GM23248 (cell line): ENCODE data around the gene ZNRD2. TPM values are rescaled to one million over a fixed set of nuclear protein-coding genes. Genes with fewer than 3 reads are reported as not detected.

Source experiments
- DNase-seq: peaks from one replicate; pipeline ENCODE4 v3.0.0-alpha.2; 2015
- H2AFZ ChIP-seq: fragments of 200-600 bp; sonication (generic); 2 replicates; pipeline ENCODE4 v1.6.1; 2016; ENCODE audit warnings: antibody characterized with exemption
- H3F3A ChIP-seq: fragments of 200-600 bp; sonication (generic); 2 replicates; pipeline ENCODE4 v1.6.1; 2016; ENCODE audit warnings: mild to moderate bottlenecking, antibody characterized with exemption, mixed run types; ENCODE audit not compliant: insufficient read depth
- H3K27ac ChIP-seq: fragments of 200-600 bp; sonication (generic); 2 replicates; pipeline ENCODE4 v1.5.1; 2016; ENCODE audit warnings: mild to moderate bottlenecking
- H3K27me3 ChIP-seq: fragments of 200-600 bp; sonication (generic); replicated peaks from 2 replicates; pipeline ENCODE4 v1.6.1; 2016; ENCODE audit warnings: mild to moderate bottlenecking; ENCODE audit not compliant: insufficient read depth
- H3K36me3 ChIP-seq: fragments of 200-600 bp; sonication (generic); 2 replicates; pipeline ENCODE4 v1.6.1; 2016; ENCODE audit warnings: low read depth, mild to moderate bottlenecking
- H3K4me1 ChIP-seq: fragments of 200-600 bp; sonication (generic); 2 replicates; pipeline ENCODE4 v1.6.1; 2016; ENCODE audit warnings: mild to moderate bottlenecking; ENCODE audit not compliant: insufficient read depth
- H3K4me2 ChIP-seq: fragments of 200-600 bp; sonication (generic); one replicate; pipeline ENCODE4 v1.6.1; 2016; ENCODE audit warnings: mild to moderate bottlenecking; ENCODE audit not compliant: unreplicated experiment
- H3K4me3 ChIP-seq: fragments of 200-600 bp; sonication (generic); 2 replicates; pipeline ENCODE4 v1.5.1; 2016; ENCODE audit warnings: mild to moderate bottlenecking
- H3K79me2 ChIP-seq: fragments of 200-600 bp; sonication (generic); 2 replicates; pipeline ENCODE4 v1.6.1; 2016; ENCODE audit warnings: mild to moderate bottlenecking; ENCODE audit not compliant: insufficient read depth
- H3K9ac ChIP-seq: fragments of 200-600 bp; sonication (generic); 2 replicates; pipeline ENCODE4 v1.6.1; 2016; ENCODE audit warnings: mild to moderate bottlenecking
- H3K9me2 ChIP-seq: fragments of 200-600 bp; sonication (generic); 2 replicates; pipeline ENCODE4 v1.6.1; 2016; ENCODE audit warnings: mixed run types, mild to moderate bottlenecking, moderate library complexity; ENCODE audit not compliant: insufficient read depth
- H3K9me3 ChIP-seq: fragments of 200-600 bp; sonication (generic); one replicate; pipeline ENCODE4 v1.6.1; 2017; ENCODE audit warnings: low read depth
- H4K20me1 ChIP-seq: fragments of 200-600 bp; sonication (generic); 2 replicates; pipeline ENCODE4 v1.6.0; 2016; ENCODE audit not compliant: insufficient read depth
- EZH2 ChIP-seq: fragments of 200-600 bp; sonication (generic); IDR thresholded peaks from 2 replicates; pipeline ENCODE4 v1.6.1; 2018; ENCODE audit warnings: antibody characterized with exemption, mild to moderate bottlenecking; ENCODE audit not compliant: insufficient read depth, poor library complexity, severe bottlenecking
- EZH2phosphoT487 ChIP-seq: fragments of 200-600 bp; sonication (generic); IDR thresholded peaks from 2 replicates; pipeline ENCODE4 v1.6.1; 2018; ENCODE audit warnings: antibody characterized with exemption, moderate library complexity, mild to moderate bottlenecking, low read depth; ENCODE audit not compliant: insufficient read depth
- WGBS, 2 experiments: methylation state at CpG; one replicate each; pipeline ENCODE4 v1.1.6; 2015 to 2017; ENCODE audit warnings: low lambda C conversion rate in 2 of 2, low coverage in 1 of 2; ENCODE audit errors: missing lambda C conversion rate in 2 of 2; 5-methylcytosine and 5-hydroxymethylcytosine counted together
- in situ Hi-C: fragments of 300-500 bp; cut with MboI; formaldehyde crosslinking; loops from 2 replicates; pipeline ENCODE4 v1.15.0; 2020
- polyA plus RNA-seq: library from polyadenylated mRNA; unstranded; fragments of >200 nt; fragmentation: Nextera tagmentation; extraction: Ambion mirVana; gene quantifications from 2 replicates; pipeline ENCODE4 v1.2.1, GENCODE V29; 2016
- total RNA-seq: library from RNA; depleted of rRNA; stranded (reverse); fragments of >200 nt; shearing (Covaris generic); gene quantifications from 2 replicates; pipeline ENCODE4 v1.2.3, GENCODE V29; 2014

ZNRD2 gene
- total and polyA plus RNA-seq, 2 experiments from 2014 or later = 54.5 to 74.9 TPM

DNA sequence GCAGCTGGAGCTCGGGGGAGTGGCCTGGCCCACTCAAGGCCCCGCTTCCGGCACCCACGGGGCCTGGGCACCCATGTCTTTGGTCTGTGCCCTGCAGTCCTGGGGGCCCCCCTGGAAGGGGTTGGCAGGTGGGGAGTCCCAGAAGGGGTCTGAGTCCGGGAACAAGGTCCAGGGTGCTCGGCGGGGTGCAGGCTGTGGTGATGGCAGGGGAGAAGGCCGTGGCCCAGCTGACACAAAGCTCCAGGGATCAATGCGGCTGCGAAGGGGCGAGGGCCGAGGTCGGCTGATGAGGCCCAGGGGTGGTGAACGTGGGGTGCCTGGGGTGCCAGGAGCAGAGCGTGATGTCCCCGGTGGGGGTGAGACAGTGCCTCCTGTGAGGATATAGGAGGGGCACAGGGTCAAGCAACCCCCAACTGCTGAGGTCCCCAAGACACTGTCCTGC is 28.0 kb downstream of the ZNRD2 start:
- Histone ChIP-seq H3F3A (peaks cover 9% of the 10 kb centered on the region; the same call in 1 of the 2 replicates), H2AFZ (no peak overlapping the region), H3K79me2 (no peaks in the 10 kb centered on the region), H3K9me2 (no peaks in the 10 kb centered on the region), H4K20me1 (no peaks in the 10 kb centered on the region), H3K4me3 (no peak overlapping the region), H3K4me2 (no peak overlapping the region), H3K9ac (no peak overlapping the region), H3K27ac (no peak overlapping the region), H3K36me3 (no peaks in the 10 kb centered on the region; the same call in 1 of the 2 replicates), H3K4me1 (no peaks in the 10 kb centered on the region), H3K9me3 (no peaks in the 10 kb centered on the region), H3K27me3 (no peaks in the 10 kb centered on the region)
- TF ChIP-seq EZH2 (no peak), EZH2phosphoT487 (no peak)
- no peak for DNase-seq
- in situ Hi-C loops = no loop called here
- 93 to 97% methylated on average over 7 to 16 of the region's 16 CpGs for WGBS, 2 experiments

GRCh38 chr11:65599216-65599954 is 29.1 kb downstream of the ZNRD2 start:
- WGBS, 2 experiments = 88 to 90% methylated on average over 32 to 49 of the region's 49 CpGs
- in situ Hi-C loops = no loop called here
- DNase-seq = no peak
- Histone ChIP-seq H3K9me2 (no peaks in the 10 kb centered on the region), H3F3A (peaks cover 5% of the 10 kb centered on the region; the same call in 1 of the 2 replicates), H3K79me2 (no peaks in the 10 kb centered on the region), H3K9ac (no peak overlapping the region), H3K9me3 (no peaks in the 10 kb centered on the region), H3K4me2 (no peak overlapping the region), H3K27ac (no peak overlapping the region), H4K20me1 (no peaks in the 10 kb centered on the region), H3K27me3 (no peaks in the 10 kb centered on the region), H3K4me3 (no peak overlapping the region), H3K4me1 (no peaks in the 10 kb centered on the region), H3K36me3 (peaks cover 6% of the 10 kb centered on the region; the same call in 1 of the 2 replicates), H2AFZ (no peak overlapping the region)
- TF ChIP-seq EZH2phosphoT487 (no peak), EZH2 (no peak)

- peaks cover 11% of the 10 kb centered on the region; the same call in 1 of the 2 replicates for H3K36me3 ChIP-seq
- in situ Hi-C loops = no loop called here
- no peaks in the 10 kb centered on the region for H4K20me1 ChIP-seq
- DNase-seq = no peak
- 98 to 100% methylated on average over 6 of the region's 6 CpGs for WGBS, 2 experiments
- no peaks in the 10 kb centered on the region for H3K79me2 ChIP-seq
- no peaks in the 10 kb centered on the region for H3F3A ChIP-seq
- H3K4me3 ChIP-seq = no peak overlapping the region
- no peak overlapping the region for H2AFZ ChIP-seq
- no peak overlapping the region for H3K27ac ChIP-seq
- H3K4me1 ChIP-seq = no peaks in the 10 kb centered on the region
- H3K27me3 ChIP-seq = no peaks in the 10 kb centered on the region
- TF ChIP-seq EZH2 = no peak
- TF ChIP-seq EZH2phosphoT487 = no peak
- no peaks in the 10 kb centered on the region for H3K9me3 ChIP-seq
- H3K9me2 ChIP-seq = no peaks in the 10 kb centered on the region
- no peak overlapping the region for H3K9ac ChIP-seq
- no peak overlapping the region for H3K4me2 ChIP-seq
Measured at GRCh38 chr11:65599955-65600246, 29.6 kb downstream of the ZNRD2 start.

DNA sequence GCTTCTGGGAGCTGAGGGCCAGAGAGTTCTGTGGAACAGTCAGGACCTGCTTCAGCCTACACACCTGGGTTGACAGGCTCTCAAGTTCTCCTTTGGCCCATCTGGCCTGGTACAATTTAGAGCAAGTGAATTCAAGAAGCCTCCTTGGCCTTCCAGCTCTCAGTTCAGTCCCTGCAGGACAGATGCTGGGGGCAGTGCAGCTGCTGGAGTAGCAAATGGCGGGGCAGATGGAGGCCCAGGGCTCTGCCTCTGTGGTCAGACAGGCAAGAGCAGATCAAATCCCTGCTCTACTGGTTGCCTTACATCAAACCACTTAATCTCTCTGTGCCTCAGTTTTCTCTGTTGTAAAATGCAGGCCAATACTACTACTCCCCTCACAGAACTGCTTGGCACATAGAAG is 34.0 kb downstream of the ZNRD2 start:
- Histone ChIP-seq H3K4me3 (no peak overlapping the region), H3F3A (no peaks in the 10 kb centered on the region), H3K36me3 (peaks cover 11% of the 10 kb centered on the region; the same call in 1 of the 2 replicates), H4K20me1 (no peaks in the 10 kb centered on the region; the same call in 1 of the 2 replicates), H3K9me2 (no peaks in the 10 kb centered on the region), H3K4me2 (no peak overlapping the region), H3K4me1 (peaks cover 3% of the 10 kb centered on the region; the same call in 1 of the 2 replicates), H3K27me3 (no peaks in the 10 kb centered on the region), H3K9me3 (no peaks in the 10 kb centered on the region), H3K27ac (no peak overlapping the region), H3K9ac (no peak overlapping the region), H2AFZ (no peak overlapping the region), H3K79me2 (peaks cover 12% of the 10 kb centered on the region)
- WGBS, 2 experiments = 100% methylated on average over 1 of the region's 1 CpG
- in situ Hi-C loops = no loop called here
- TF ChIP-seq EZH2phosphoT487 = no peak
- TF ChIP-seq EZH2 = no peak
- DNase-seq = no peak
